WTC11 (cell line): ENCODE data around the gene MRPL41. TPM values are rescaled to one million over a fixed set of nuclear protein-coding genes. Genes with fewer than 3 reads are reported as not detected.
A peak's percentile ranks its signal among the peaks of the same experiment; 100 is the strongest.

ENCODE experiments used
- ATAC-seq: fragments of 200-7000 bp; cut with Tn5 transposase; 2 replicates; pipeline ENCODE4 v1.10.0; 2021; ENCODE audit warnings: mild to moderate bottlenecking, moderate library complexity
- CTCF ChIA-PET: fragments of 300-600 bp; sonication (Branson Sonifier 250); formaldehyde crosslinking; loops from one replicate; lab custom pipeline; 2021; ENCODE audit warnings: antibody characterized with exemption; lab: Charles Lee
- POLR2A ChIA-PET: fragments of 350-600 bp; sonication (Branson Sonifier 250); formaldehyde crosslinking; loops from one replicate; lab custom pipeline; 2021; ENCODE audit warnings: antibody characterized with exemption; lab: Charles Lee
- DNase-seq: peaks from one replicate; pipeline ENCODE4 v3.0.0; 2021; ENCODE audit warnings: low spot score
- H3K27ac Mint-ChIP-seq: 2 replicates; pipeline ENCODE4 v1.8.0; 2021; ENCODE audit warnings: mixed read lengths
- H3K27me3 Mint-ChIP-seq: 2 replicates; pipeline ENCODE4 v1.8.0; 2021; ENCODE audit warnings: low read depth, mild to moderate bottlenecking, moderate library complexity, mixed read lengths
- H3K36me3 Mint-ChIP-seq: 2 replicates; pipeline ENCODE4 v1.8.0; 2021; ENCODE audit warnings: mixed read lengths
- H3K4me1 Mint-ChIP-seq: 2 replicates; pipeline ENCODE4 v1.8.0; 2022; ENCODE audit warnings: mixed read lengths
- H3K4me3 Mint-ChIP-seq: 2 replicates; pipeline ENCODE4 v1.8.0; 2021; ENCODE audit warnings: mild to moderate bottlenecking, moderate library complexity, mixed read lengths
- H3K9me3 Mint-ChIP-seq: 2 replicates; pipeline ENCODE4 v1.8.0; 2021; ENCODE audit warnings: mixed read lengths
- AFF4 ChIP-seq: sonication (generic); formaldehyde crosslinking; IDR thresholded peaks from 2 replicates; pipeline ENCODE4 v1.8.1; 2023; ENCODE audit warnings: mild to moderate bottlenecking, missing genetic modification reagents, borderline replicate concordance
- ATF6 ChIP-seq: sonication (generic); formaldehyde crosslinking; IDR thresholded peaks from 2 replicates; pipeline ENCODE4 v1.8.1; 2023; ENCODE audit warnings: mild to moderate bottlenecking, missing genetic modification reagents
- E2F4 ChIP-seq: sonication (generic); formaldehyde crosslinking; IDR thresholded peaks from 2 replicates; pipeline ENCODE4 v1.8.1; 2022; ENCODE audit warnings: low read depth, mild to moderate bottlenecking, moderate library complexity, missing genetic modification reagents, borderline replicate concordance
- EMX1 ChIP-seq: fragments of 250-450 bp; sonication (Bioruptor Pico); IDR thresholded peaks from 2 replicates; pipeline ENCODE4 v1.8.0; 2021; ENCODE audit warnings: mild to moderate bottlenecking
- ERG ChIP-seq: fragments of 250-450 bp; sonication (Bioruptor Pico); IDR thresholded peaks from 2 replicates; pipeline ENCODE4 v1.8.0; 2021; ENCODE audit warnings: mild to moderate bottlenecking
- ETV6 ChIP-seq: sonication (generic); formaldehyde crosslinking; IDR thresholded peaks from 2 replicates; pipeline ENCODE4 v1.8.1; 2022; ENCODE audit warnings: mild to moderate bottlenecking, missing genetic modification reagents
- FOXP4 ChIP-seq: sonication (generic); formaldehyde crosslinking; IDR thresholded peaks from 2 replicates; pipeline ENCODE4 v1.8.0; 2022; ENCODE audit warnings: mild to moderate bottlenecking, missing genetic modification reagents
- MAX ChIP-seq: sonication (generic); formaldehyde crosslinking; IDR thresholded peaks from 2 replicates; pipeline ENCODE4 v1.8.0; 2022; ENCODE audit warnings: mild to moderate bottlenecking, missing genetic modification reagents
- NFATC4 ChIP-seq: fragments of 250-450 bp; sonication (Bioruptor Pico); IDR thresholded peaks from 2 replicates; pipeline ENCODE4 v1.9.0; 2021; ENCODE audit warnings: mild to moderate bottlenecking
- NFYB ChIP-seq: sonication (generic); formaldehyde crosslinking; conservative IDR thresholded peaks from 2 replicates; pipeline ENCODE4 v1.8.0; 2022; ENCODE audit warnings: low read depth, missing genetic modification reagents
- TEAD4 ChIP-seq: sonication (generic); formaldehyde crosslinking; IDR thresholded peaks from 2 replicates; pipeline ENCODE4 v1.8.0; 2022; ENCODE audit warnings: mild to moderate bottlenecking, missing genetic modification reagents
- USF1 ChIP-seq: sonication (generic); formaldehyde crosslinking; IDR thresholded peaks from 2 replicates; pipeline ENCODE4 v1.8.0; 2022; ENCODE audit warnings: mild to moderate bottlenecking, missing genetic modification reagents
- ZNF138 ChIP-seq: sonication (generic); formaldehyde crosslinking; conservative IDR thresholded peaks from 2 replicates; pipeline ENCODE4 v1.8.1; 2022; ENCODE audit warnings: mild to moderate bottlenecking, moderate library complexity, missing genetic modification reagents
- ZNF263 ChIP-seq: sonication (generic); formaldehyde crosslinking; IDR thresholded peaks from 2 replicates; pipeline ENCODE4 v1.8.1; 2022; ENCODE audit warnings: low read depth, mild to moderate bottlenecking, moderate library complexity, missing genetic modification reagents
- total RNA-seq: library from RNA; stranded (reverse); gene quantifications from 3 replicates; pipeline ENCODE4 v1.2.3, GENCODE V29; 2021

Gene MRPL41
- total RNA-seq, 1 experiment from 2014 or later = 70.1 TPM

- TF ChIP-seq FOXP4 (CRISPR knock-in tag) (no peak), MAX (CRISPR knock-in tag) (peak; percentile 73; the same call in 1 of the 2 replicates), AFF4 (CRISPR knock-in tag) (no peak), ATF6 (CRISPR knock-in tag) (no peak), ZNF263 (peak; percentile 86; the same call in 1 of the 2 replicates), ERG (CRISPR knock-in tag) (no peak), ZNF138 (CRISPR knock-in tag) (no peak), ETV6 (CRISPR knock-in tag) (no peak), NFYB (CRISPR knock-in tag) (no peak), E2F4 (CRISPR knock-in tag) (no peak), USF1 (CRISPR knock-in tag) (peak; percentile 91)
These were observed 17.2 kb upstream of the MRPL41 start (continued) for GRCh38 chr9:137534256-137535119.

- Mint-ChIP-seq H3K27me3 (peaks cover 7% of the 10 kb centered on the region; the same call in 1 of the 2 replicates), H3K4me3 (no peak overlapping the region), H3K4me1 (peaks cover 6% of the 10 kb centered on the region), H3K9me3 (peaks cover 11% of the 10 kb centered on the region), H3K36me3 (peaks cover 5% of the 10 kb centered on the region), H3K27ac (no peak overlapping the region)
- POLR2A ChIA-PET = no interaction called here
- DNase-seq = no peak
- CTCF ChIA-PET = interaction anchor here (0.5 to 1.4 kb wide), 19 partner anchors 8 to 258 kb away, joined by 3 to 11 read pairs (median 3); partner anchors contain the start of genes EXD3, MRPL41, NOXA1 and PNPLA7
- ATAC-seq = no peak
- TF ChIP-seq EMX1 (CRISPR knock-in tag) = no peak
- no peak for TF ChIP-seq FOXP4 (CRISPR knock-in tag)
- no peak for TF ChIP-seq ZNF138 (CRISPR knock-in tag)
- TF ChIP-seq ATF6 (CRISPR knock-in tag) = no peak
- TF ChIP-seq TEAD4 (CRISPR knock-in tag) = no peak
- TF ChIP-seq NFATC4 (CRISPR knock-in tag) = no peak
These were observed 16.6 kb upstream of the MRPL41 start for GRCh38 chr9:137535120-137535428.
